Kidney (tissue), 14 donors: ENCODE data around the gene PMEPA1. TPM values are rescaled to one million over a fixed set of nuclear protein-coding genes. Genes with fewer than 3 reads are reported as not detected.

Experiments
- DNase-seq, 5 donors: peaks; one replicate each; pipeline ENCODE4 v3.0.0-alpha.2; 2013 to 2020
- FAIRE-seq: peaks from 2 replicates; lab custom pipeline; 2012; peaks lifted over from hg19 to GRCh38; lab: Jason Lieb, UNC
- H3K27ac ChIP-seq, 2 donors: one replicate each; pipeline ENCODE4 v1.7.0; 2013; ENCODE audit warnings: low read depth in 2 of 2, low read length in 2 of 2, inconsistent platforms in 1 of 2
- H3K27me3 ChIP-seq: one replicate; pipeline ENCODE4 v1.7.1; 2013; ENCODE audit warnings: low read length, inconsistent platforms; ENCODE audit not compliant: control insufficient read depth, insufficient read depth
- H3K36me3 ChIP-seq, 3 donors: one replicate each; pipeline versions ENCODE4 v1.7.0 to v1.7.1; 2013; ENCODE audit warnings: low read length in 3 of 3, control low read depth in 1 of 3, inconsistent platforms in 1 of 3; ENCODE audit not compliant: insufficient read depth in 3 of 3, control insufficient read depth in 2 of 3
- H3K4me1 ChIP-seq, 3 donors: one replicate each; pipeline versions ENCODE4 v1.7.0 to v1.7.1; 2013; ENCODE audit warnings: low read length in 3 of 3, inconsistent platforms in 1 of 3, low read depth in 1 of 3; ENCODE audit not compliant: control insufficient read depth in 2 of 3, insufficient read depth in 2 of 3
- H3K4me3 ChIP-seq, 3 donors: one replicate each; pipeline versions ENCODE4 v1.7.0 to v1.8.1; 2013; ENCODE audit warnings: low read length in 3 of 3, control low read depth in 1 of 3, inconsistent platforms in 1 of 3
- H3K9ac ChIP-seq, 3 donors: one replicate each; pipeline versions ENCODE4 v1.7.0 to v1.7.1; 2013; ENCODE audit warnings: low read length in 3 of 3, control low read depth in 1 of 3, inconsistent platforms in 1 of 3
- H3K9me3 ChIP-seq, 3 donors: one replicate each; pipeline versions ENCODE4 v1.7.0 to v1.7.1; 2013; ENCODE audit warnings: low read length in 3 of 3, control low read depth in 1 of 3, inconsistent platforms in 1 of 3; ENCODE audit not compliant: control insufficient read depth in 2 of 3, insufficient read depth in 1 of 3
- intact Hi-C: fragments of 100-400 bp; cut with DNase I; formaldehyde crosslinking; loops from one replicate; pipeline ENCODE4 v1.11.1; 2022
- polyA plus RNA-seq: library from polyadenylated mRNA; stranded (reverse); fragments of 350-450 nt; fragmentation: Illumina TruSeq; extraction: RNeasy Lipid Tissue Mini Kit (QIAGEN cat#74804); gene quantifications from one replicate; pipeline ENCODE4 v1.2.3, GENCODE V29; 2014; ENCODE audit warnings: low read depth, low replicate concordance; ENCODE audit not compliant: insufficient read depth
- total RNA-seq: library from RNA; stranded (reverse); fragmentation: NEBNext Ultra II Directional; extraction: Animal tissue kit (Norgen Biotek cat#: 25700); gene quantifications from one replicate; pipeline ENCODE4 v1.2.1, GENCODE V29; 2021
- TF ChIP-seq, protein P1 (sequence below): IDR thresholded peaks from 3 replicates; pipeline ENCODE4 v1.5.1; 2012; ENCODE audit warnings: mild to moderate bottlenecking, moderate library complexity, borderline replicate concordance; ENCODE audit not compliant: insufficient read depth; ENCODE audit errors: extremely low read depth
- donor health status: control.
- donor health status: control.
- donor health status: control.
- donor health status: control.
- donor health status: control.
- donor health status: DM: yes; HTN: yes; CAD: no.
- donor health status: Normal renal cell carcinoma (clear cell type).

Gene PMEPA1
- total and polyA plus RNA-seq, 2 donors from 2014 or later, result 12.9 to 30.4 TPM

DNA sequence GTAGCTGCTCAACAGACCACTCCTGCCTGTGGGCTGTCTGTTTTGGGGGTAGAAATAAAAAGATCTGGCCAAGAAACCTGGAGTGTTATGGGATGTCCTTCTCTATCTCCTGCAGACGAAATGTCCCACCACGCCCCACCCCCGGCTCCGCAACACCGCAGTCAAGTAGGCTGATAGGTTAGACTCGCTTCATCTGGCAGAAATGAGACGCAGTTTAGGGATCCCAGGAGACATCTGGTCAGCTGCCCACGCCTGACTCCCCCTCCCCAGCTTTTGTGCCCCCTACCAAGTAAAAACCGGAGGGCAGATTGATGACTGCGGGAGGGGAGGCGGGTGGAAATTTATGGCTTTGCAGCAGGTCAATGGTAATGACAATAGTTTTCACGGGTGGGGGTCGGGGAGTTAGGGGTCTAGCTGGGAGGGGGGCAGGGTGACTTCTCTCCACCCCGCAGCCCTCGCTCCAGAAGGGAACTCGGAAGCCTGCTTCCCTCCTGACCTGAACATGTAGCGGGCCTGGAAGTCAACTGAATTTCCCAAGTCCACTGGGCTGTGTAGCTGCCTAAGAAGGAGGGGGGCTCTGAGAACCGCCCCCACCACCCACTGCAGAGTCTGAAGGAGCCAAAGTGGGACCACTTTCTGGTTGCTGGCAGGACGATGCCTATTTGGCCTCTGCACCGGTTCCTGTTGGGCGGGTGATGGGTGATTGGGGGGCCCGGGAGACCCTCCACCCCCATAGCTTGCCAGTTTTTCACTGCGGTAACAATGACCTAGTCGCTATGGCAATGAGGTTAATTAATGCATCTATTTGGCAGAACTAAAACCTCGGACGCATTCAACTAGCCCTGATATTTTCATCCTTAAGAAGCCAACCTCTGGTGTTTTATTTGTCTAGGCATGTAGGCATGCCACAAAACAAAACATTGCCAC, 25.7 kb downstream of the PMEPA1 start:
- Histone ChIP-seq H3K4me3 (no peak overlapping the region), H3K27me3 (no peaks in the 10 kb centered on the region), H3K27ac (no peak overlapping the region), H3K9me3 (no peaks in the 10 kb centered on the region), H3K9ac (no peak overlapping the region), H3K4me1 (peaks cover 3 to 33% (median 22%) of the 10 kb centered on the region in 3 donors), H3K36me3 (no peaks in the 10 kb centered on the region)
- DNase-seq, result peak in 1 of 5 donors; percentile 54
- FAIRE-seq, result no peak
- intact Hi-C loops, result no loop called here
- TF ChIP-seq, protein P1, sequence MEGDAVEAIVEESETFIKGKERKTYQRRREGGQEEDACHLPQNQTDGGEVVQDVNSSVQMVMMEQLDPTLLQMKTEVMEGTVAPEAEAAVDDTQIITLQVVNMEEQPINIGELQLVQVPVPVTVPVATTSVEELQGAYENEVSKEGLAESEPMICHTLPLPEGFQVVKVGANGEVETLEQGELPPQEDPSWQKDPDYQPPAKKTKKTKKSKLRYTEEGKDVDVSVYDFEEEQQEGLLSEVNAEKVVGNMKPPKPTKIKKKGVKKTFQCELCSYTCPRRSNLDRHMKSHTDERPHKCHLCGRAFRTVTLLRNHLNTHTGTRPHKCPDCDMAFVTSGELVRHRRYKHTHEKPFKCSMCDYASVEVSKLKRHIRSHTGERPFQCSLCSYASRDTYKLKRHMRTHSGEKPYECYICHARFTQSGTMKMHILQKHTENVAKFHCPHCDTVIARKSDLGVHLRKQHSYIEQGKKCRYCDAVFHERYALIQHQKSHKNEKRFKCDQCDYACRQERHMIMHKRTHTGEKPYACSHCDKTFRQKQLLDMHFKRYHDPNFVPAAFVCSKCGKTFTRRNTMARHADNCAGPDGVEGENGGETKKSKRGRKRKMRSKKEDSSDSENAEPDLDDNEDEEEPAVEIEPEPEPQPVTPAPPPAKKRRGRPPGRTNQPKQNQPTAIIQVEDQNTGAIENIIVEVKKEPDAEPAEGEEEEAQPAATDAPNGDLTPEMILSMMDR, result no peak

DNA sequence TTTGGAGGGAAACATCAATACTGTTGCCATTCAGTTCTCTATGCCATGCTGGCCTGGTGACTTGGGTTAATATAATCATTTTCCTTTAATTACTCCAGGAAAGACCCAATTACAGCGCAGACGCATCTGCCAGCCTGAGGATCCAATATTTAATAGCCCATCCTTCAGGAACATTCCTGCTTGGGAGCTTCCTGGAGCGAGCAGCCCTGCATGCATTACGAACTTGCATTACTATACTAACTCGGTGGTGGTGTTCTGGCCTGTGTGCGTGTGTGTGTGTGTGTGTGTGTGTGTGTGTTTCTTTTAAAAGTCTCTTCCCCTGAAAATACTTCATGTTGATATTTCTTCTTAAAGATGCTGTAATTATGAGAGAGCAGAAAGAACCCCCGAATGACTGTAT, 26.5 kb downstream of the PMEPA1 start:
- Histone ChIP-seq H3K9me3 (no peaks in the 10 kb centered on the region), H3K27me3 (no peaks in the 10 kb centered on the region), H3K27ac (no peak overlapping the region), H3K4me3 (no peak overlapping the region), H3K4me1 (peaks cover 3 to 33% (median 22%) of the 10 kb centered on the region in 3 donors), H3K36me3 (no peaks in the 10 kb centered on the region), H3K9ac (peak overlapping the region in 1 of 3 donors; percentile 29)
- TF ChIP-seq, protein P1, result no peak
- DNase-seq (no peak), FAIRE-seq (no peak)
- intact Hi-C loops, result no loop called here

DNA sequence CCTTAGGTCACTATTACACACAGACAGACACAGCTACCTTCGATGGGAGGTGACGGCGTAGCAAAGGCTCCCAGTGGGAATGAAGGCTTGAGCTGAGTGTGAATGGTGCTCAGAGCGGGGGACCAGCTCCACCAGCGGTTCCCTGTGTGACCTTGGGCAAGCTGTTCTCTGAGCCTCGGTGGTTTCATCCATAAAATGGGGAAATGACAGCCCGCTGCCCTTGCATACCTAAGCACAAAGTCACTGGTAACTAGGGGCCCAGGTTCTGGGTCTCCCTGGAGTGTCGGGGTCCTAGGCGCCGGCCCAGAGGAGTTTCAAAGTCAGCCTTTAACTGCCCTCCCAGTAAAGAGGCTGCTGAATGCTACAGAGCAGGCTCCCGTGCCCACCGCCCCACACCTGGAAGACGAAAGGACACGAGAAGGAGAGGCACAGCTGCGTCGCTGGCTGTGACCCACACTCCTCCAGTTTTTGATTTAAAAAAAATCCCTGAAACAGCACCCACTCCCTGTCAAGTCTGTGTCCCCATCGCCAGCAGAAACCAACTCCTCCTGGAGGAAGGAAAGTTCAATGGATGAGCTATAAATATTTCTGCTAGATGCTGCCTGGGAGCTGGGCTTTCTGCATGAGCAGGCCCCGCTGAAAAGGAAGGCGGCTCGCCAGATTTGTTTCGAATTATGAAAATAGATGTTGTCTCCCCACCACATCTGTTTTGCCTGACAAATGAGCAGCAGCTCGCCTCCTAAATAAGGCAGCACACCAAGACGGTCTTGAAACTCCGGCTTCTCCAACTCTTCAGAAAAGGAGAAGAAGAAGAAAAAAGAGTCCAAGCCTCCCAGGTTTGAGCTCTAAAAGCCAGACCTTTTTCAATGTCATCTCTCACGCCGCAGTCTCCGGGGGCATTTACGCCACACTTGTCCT, 27.4 kb downstream of the PMEPA1 start:
- TF ChIP-seq, protein P1, result no peak
- Histone ChIP-seq H3K4me3 (no peak overlapping the region), H3K9ac (peak overlapping the region in 1 of 3 donors; percentile 29), H3K36me3 (no peaks in the 10 kb centered on the region), H3K27ac (peak overlapping the region in 1 of 2 donors; percentile 42), H3K9me3 (no peaks in the 10 kb centered on the region), H3K4me1 (peaks cover 3 to 33% (median 22%) of the 10 kb centered on the region in 3 donors), H3K27me3 (no peaks in the 10 kb centered on the region)
- DNase-seq (peak in 3 of 5 donors; percentile 60 to 86 (median 71)), FAIRE-seq (no peak)
- intact Hi-C loops, result no loop called here
